Caco-2 (cell line): ENCODE measurements around the gene TSPAN31. TPM values are rescaled to one million over a fixed set of nuclear protein-coding genes. Genes with fewer than 3 reads are reported as not detected.

Source experiments
- BruUV-seq: library from RNA; stranded (reverse); fragments of 400-500 nt; replicated peaks from 2 replicates; lab custom pipeline; 2021; lab: Mats Ljungman, UMichigan
- CTCF ChIA-PET: fragments of 300-600 bp; sonication (Branson Sonifier 250); formaldehyde crosslinking; loops from one replicate; lab custom pipeline; 2022; ENCODE audit warnings: antibody characterized with exemption; lab: Charles Lee
- POLR2A ChIA-PET: fragments of 300-600 bp; sonication (Branson Sonifier 250); formaldehyde crosslinking; loops from one replicate; lab custom pipeline; 2022; ENCODE audit warnings: antibody characterized with exemption; lab: Charles Lee
- DNase-seq, 2 experiments: peaks; one replicate each; pipeline versions ENCODE4 v3.0.0 to v3.0.0-alpha.2; 2020 to 2022
- H3K27me3 ChIP-seq: replicated peaks from 2 replicates; pipeline ENCODE4 v1.6.0; 2011; ENCODE audit warnings: low read length; ENCODE audit not compliant: control insufficient read depth, insufficient read depth
- H3K36me3 ChIP-seq: 2 replicates; pipeline ENCODE4 v1.5.1; 2011; ENCODE audit warnings: low read length; ENCODE audit not compliant: control insufficient read depth, insufficient read depth
- H3K4me1 ChIP-seq: fragments of 250-450 bp; sonication (Bioruptor Pico); 2 replicates; pipeline ENCODE4 v1.5.1; 2020; ENCODE audit warnings: mild to moderate bottlenecking
- H3K4me3 ChIP-seq: 2 replicates; pipeline ENCODE4 v1.5.1; 2011; ENCODE audit warnings: low read depth, mild to moderate bottlenecking, control low read depth, low read length
- H3K9me3 ChIP-seq: fragments of 250-450 bp; sonication (Bioruptor Pico); 2 replicates; pipeline ENCODE4 v1.5.1; 2020; ENCODE audit warnings: mild to moderate bottlenecking, moderate library complexity
- H3K27ac Mint-ChIP-seq: one replicate; pipeline ENCODE4 v1.8.0; 2022; ENCODE audit warnings: mixed read lengths; ENCODE audit not compliant: unreplicated experiment
- H3K27me3 Mint-ChIP-seq: one replicate; pipeline ENCODE4 v1.8.0; 2022; ENCODE audit warnings: mixed read lengths; ENCODE audit not compliant: insufficient read depth, unreplicated experiment
- H3K36me3 Mint-ChIP-seq: one replicate; pipeline ENCODE4 v1.8.0; 2022; ENCODE audit warnings: mild to moderate bottlenecking, mixed read lengths; ENCODE audit not compliant: insufficient read depth, unreplicated experiment
- H3K4me1 Mint-ChIP-seq: one replicate; pipeline ENCODE4 v1.8.0; 2022; ENCODE audit warnings: low read depth, mixed read lengths; ENCODE audit not compliant: unreplicated experiment
- H3K4me3 Mint-ChIP-seq: one replicate; pipeline ENCODE4 v1.8.0; 2022; ENCODE audit warnings: mild to moderate bottlenecking, moderate library complexity, mixed read lengths; ENCODE audit not compliant: unreplicated experiment
- H3K9me3 Mint-ChIP-seq: one replicate; pipeline ENCODE4 v1.8.0; 2022; ENCODE audit warnings: mixed read lengths; ENCODE audit not compliant: unreplicated experiment
- intact Hi-C: fragments of 100-400 bp; cut with micrococcal nuclease; formaldehyde crosslinking; loops from one replicate; pipeline ENCODE4 v1.10.0; 2022; ENCODE audit not compliant: unreplicated experiment
- total RNA-seq: library from RNA; stranded (reverse); gene quantifications from 2 replicates; pipeline ENCODE4 v1.2.3, GENCODE V29; 2022
- TF ChIP-seq, protein P1 (sequence below), 2 experiments: fragments of 200-600 bp in 1 of 2; IDR thresholded peaks; 1 replicate in 1 of 2; 2 replicates in 1 of 2; pipeline versions ENCODE4 v1.5.1 to v1.8.0; 2011 to 2022; ENCODE audit warnings: antibody characterized with exemption in 1 of 2, control low read depth in 1 of 2, inconsistent platforms in 1 of 2, low read depth in 1 of 2, low read length in 1 of 2, mild to moderate bottlenecking in 1 of 2, moderate library complexity in 1 of 2; ENCODE audit not compliant: insufficient read depth in 1 of 2, severe bottlenecking in 1 of 2, unreplicated experiment in 1 of 2

The TSPAN31 gene
- total RNA-seq, 1 experiment from 2014 or later, result 23.3 TPM

DNA sequence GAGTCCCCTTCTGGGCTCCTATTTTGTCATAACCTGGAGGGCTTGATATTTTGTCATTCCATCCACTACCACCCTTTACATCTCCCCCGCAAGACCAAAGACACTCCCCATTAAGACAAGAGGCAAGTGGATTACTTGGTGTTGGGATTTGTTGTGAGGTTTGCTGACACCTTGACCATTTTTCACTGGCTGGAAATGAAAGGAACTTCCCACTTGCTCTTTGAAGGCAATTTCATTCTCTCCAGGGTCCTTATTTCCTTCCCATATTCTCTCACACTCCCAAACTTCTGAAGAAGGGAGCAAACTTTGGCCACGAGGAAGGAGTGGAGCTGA lies 21.2 kb upstream of the TSPAN31 start:
- peaks cover 8% of the 10 kb centered on the region for H3K27me3 Mint-ChIP-seq
- CTCF ChIA-PET, result interaction anchor here (0.6 kb wide), 1 partner anchor 30 kb away, joined by 4 read pairs; no protein-coding TSS in a partner anchor
- POLR2A ChIA-PET, result no interaction called here

DNA sequence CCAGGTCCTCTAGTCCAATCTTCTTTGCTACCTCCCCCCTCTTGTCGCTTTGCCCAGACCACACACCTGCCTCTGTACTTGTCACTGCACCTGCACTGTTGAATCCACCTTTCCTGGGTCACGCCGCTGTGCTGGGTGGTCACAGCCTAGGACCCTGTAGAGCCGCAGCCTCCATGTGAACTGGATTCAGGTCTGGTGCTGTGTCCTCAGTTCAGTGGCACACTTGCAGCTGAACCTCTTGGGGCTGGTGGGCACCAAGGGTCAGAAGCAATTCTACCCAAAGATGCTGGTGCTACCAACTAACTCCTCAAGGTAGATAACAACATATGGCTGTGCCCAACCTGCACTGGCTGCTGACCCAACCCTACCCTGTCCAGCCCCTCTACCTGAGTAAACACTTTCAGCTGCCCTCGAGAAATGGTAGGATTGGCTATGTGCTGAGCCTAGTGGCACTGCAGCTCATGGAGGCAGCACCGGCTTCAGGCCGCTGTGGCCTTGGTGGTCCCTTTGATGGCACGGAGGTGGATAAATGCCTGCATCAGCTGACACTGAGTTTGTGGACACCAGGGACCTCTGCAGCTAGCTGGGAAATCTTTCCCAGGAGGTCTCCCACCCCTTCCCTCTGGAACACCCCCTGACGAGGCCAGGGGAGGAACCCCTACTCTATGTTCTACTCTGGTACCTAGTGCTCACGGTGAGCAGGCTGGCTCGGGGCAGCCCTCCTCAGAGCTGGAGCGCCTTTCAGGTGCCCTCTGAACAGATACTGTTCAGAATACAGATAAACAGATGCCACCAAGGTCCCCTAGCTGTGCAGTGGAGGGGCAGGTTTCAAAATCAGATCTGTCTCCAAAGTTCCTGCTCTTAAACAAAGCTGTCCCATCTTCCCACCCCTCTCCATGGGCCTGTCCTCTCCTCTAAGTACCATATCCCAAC lies 20.6 kb upstream of the TSPAN31 start:
- Mint-ChIP-seq H3K4me3 (no peak overlapping the region), H3K36me3 (peaks cover 12% of the 10 kb centered on the region), H3K9me3 (no peaks in the 10 kb centered on the region), H3K4me1 (no peaks in the 10 kb centered on the region), H3K27ac (no peak overlapping the region), H3K27me3 (peaks cover 11% of the 10 kb centered on the region)
- no peak for DNase-seq
- ChIA-PET POLR2A (no interaction called here), CTCF (no interaction called here)
- no peaks in the 10 kb centered on the region for H3K27me3 ChIP-seq
- H3K9me3 ChIP-seq, result no peaks in the 10 kb centered on the region
- no peak overlapping the region for H3K4me3 ChIP-seq
- TF ChIP-seq, protein P1, sequence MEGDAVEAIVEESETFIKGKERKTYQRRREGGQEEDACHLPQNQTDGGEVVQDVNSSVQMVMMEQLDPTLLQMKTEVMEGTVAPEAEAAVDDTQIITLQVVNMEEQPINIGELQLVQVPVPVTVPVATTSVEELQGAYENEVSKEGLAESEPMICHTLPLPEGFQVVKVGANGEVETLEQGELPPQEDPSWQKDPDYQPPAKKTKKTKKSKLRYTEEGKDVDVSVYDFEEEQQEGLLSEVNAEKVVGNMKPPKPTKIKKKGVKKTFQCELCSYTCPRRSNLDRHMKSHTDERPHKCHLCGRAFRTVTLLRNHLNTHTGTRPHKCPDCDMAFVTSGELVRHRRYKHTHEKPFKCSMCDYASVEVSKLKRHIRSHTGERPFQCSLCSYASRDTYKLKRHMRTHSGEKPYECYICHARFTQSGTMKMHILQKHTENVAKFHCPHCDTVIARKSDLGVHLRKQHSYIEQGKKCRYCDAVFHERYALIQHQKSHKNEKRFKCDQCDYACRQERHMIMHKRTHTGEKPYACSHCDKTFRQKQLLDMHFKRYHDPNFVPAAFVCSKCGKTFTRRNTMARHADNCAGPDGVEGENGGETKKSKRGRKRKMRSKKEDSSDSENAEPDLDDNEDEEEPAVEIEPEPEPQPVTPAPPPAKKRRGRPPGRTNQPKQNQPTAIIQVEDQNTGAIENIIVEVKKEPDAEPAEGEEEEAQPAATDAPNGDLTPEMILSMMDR (IDR thresholded peaks at IDR 0.05; ENCODE audit: insufficient read depth in 1 of 2, low read depth in 1 of 2, low read length in 1 of 2, severe bottlenecking in 1 of 2, unreplicated experiment in 1 of 2), result no peak
- no peaks in the 10 kb centered on the region for H3K36me3 ChIP-seq
- no TSS peak for BruUV-seq
- H3K4me1 ChIP-seq, result no peaks in the 10 kb centered on the region
- intact Hi-C loops, result no loop called here

More for the DNA sequence above, 21.2 kb upstream of the TSPAN31 start:
- Mint-ChIP-seq H3K4me3 (no peak overlapping the region), H3K27ac (no peak overlapping the region), H3K4me1 (no peaks in the 10 kb centered on the region), H3K9me3 (no peaks in the 10 kb centered on the region), H3K36me3 (peaks cover 12% of the 10 kb centered on the region)
- intact Hi-C loops, result no loop called here
- no TSS peak for BruUV-seq
- TF ChIP-seq, protein P1 (IDR thresholded peaks at IDR 0.05; ENCODE audit: insufficient read depth in 1 of 2, low read depth in 1 of 2, low read length in 1 of 2, severe bottlenecking in 1 of 2, unreplicated experiment in 1 of 2), result no peak
- Histone ChIP-seq H3K36me3 (no peaks in the 10 kb centered on the region), H3K4me3 (no peak overlapping the region), H3K27me3 (no peaks in the 10 kb centered on the region), H3K4me1 (no peaks in the 10 kb centered on the region), H3K9me3 (no peaks in the 10 kb centered on the region)
- no peak for DNase-seq

DNA sequence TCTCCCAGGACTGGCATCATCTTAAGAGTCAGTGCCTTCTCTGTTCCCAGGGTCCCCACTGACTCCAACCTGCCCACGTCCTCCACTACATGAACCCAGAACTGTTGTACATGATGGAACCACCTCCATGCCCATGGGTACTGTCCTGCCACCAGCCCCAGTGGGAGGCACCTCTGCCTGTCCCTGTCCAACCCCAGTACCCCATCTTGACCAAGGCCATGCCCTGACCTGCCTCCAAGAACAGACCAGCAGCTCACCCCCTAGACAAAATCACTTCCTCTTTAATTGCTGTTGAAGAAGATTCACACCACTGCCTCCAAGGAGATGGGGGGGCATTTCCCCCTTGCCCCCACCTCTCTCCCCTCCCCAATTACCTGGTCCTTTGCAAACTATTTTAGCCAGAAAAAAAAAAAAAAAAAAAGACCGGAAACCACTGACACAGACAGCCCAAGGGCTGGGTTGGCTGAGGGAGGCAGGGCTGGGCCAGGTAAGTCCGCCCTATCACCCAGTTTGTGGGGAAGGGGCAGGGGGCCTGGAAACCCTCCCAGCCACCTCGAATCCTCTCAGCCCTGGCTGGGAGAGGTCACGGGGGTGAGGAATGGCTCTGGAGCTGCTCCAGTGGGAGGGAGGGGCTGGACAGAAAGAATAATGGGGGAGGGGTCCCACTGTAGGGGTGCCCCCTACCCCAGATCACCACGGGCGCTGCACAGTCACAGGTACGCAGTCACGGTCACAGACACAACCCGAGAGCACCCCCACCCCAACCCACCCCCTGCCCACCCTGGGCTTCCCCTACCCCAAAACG lies 19.7 kb upstream of the TSPAN31 start:
- no peaks in the 10 kb centered on the region for H3K4me1 Mint-ChIP-seq
- peak overlapping the region; percentile 85 for H3K4me3 Mint-ChIP-seq
- ChIA-PET CTCF (interaction anchor here (1.2 to 2.0 kb wide), 5 partner anchors 10 to 272 kb away, joined by 3 to 32 read pairs (median 10); partner anchors contain the start of gene TSPAN31), POLR2A (no interaction called here)
- BruUV-seq, result no TSS peak
- H3K27me3 ChIP-seq, result no peaks in the 10 kb centered on the region
- TF ChIP-seq, protein P1 (IDR thresholded peaks at IDR 0.05; ENCODE audit: insufficient read depth in 1 of 2, low read depth in 1 of 2, low read length in 1 of 2, severe bottlenecking in 1 of 2, unreplicated experiment in 1 of 2), result no peak
- H3K4me3 ChIP-seq, result no peak overlapping the region
- no peak overlapping the region for H3K27ac Mint-ChIP-seq
- no peaks in the 10 kb centered on the region for H3K36me3 ChIP-seq
- no peaks in the 10 kb centered on the region for H3K4me1 ChIP-seq
- H3K27me3 Mint-ChIP-seq, result peaks cover 12% of the 10 kb centered on the region
- peaks cover 12% of the 10 kb centered on the region for H3K36me3 Mint-ChIP-seq
- no peak for DNase-seq
- intact Hi-C loops, result loop anchor here (5.0 kb wide), 1 partner anchor 203 kb away; the partner anchor contains the start of genes DDIT3 and MBD6
- no peaks in the 10 kb centered on the region for H3K9me3 ChIP-seq
- H3K9me3 Mint-ChIP-seq, result no peaks in the 10 kb centered on the region
